Ectodermal cell (in vitro differentiated cells): Measurements from ENCODE around the gene GPBAR1.

Source experiments
- H3K27ac ChIP-seq: 2 replicates; pipeline ENCODE4 v1.7.0; 2013; ENCODE audit warnings: mild to moderate bottlenecking, low read depth, low read length; ENCODE audit not compliant: insufficient read depth, poor library complexity, severe bottlenecking
- H3K27me3 ChIP-seq: 2 replicates; pipeline ENCODE4 v1.7.0; 2013; ENCODE audit warnings: mild to moderate bottlenecking, low read length; ENCODE audit not compliant: insufficient read depth, control insufficient read depth, poor library complexity, severe bottlenecking
- H3K36me3 ChIP-seq: one replicate; pipeline ENCODE4 v1.7.0; 2013; ENCODE audit warnings: low read length; ENCODE audit not compliant: control insufficient read depth, insufficient read depth
- H3K4me1 ChIP-seq: one replicate; pipeline ENCODE4 v1.7.0; 2013; ENCODE audit warnings: low read length; ENCODE audit not compliant: control insufficient read depth, insufficient read depth
- H3K4me3 ChIP-seq: 2 replicates; pipeline ENCODE4 v1.7.0; 2013; ENCODE audit warnings: low read depth, low read length, control low read depth; ENCODE audit not compliant: insufficient read depth
- H3K9me3 ChIP-seq: 2 replicates; pipeline ENCODE4 v1.7.0; 2013; ENCODE audit warnings: mild to moderate bottlenecking, low read length, moderate library complexity; ENCODE audit not compliant: control insufficient read depth
- WGBS, 2 experiments: methylation state at CpG; one replicate each; pipeline ENCODE4 v1.1.7; 2013; ENCODE audit warnings: missing lambda C conversion rate in 2 of 2; 5-methylcytosine and 5-hydroxymethylcytosine counted together

The GPBAR1 gene

DNA sequence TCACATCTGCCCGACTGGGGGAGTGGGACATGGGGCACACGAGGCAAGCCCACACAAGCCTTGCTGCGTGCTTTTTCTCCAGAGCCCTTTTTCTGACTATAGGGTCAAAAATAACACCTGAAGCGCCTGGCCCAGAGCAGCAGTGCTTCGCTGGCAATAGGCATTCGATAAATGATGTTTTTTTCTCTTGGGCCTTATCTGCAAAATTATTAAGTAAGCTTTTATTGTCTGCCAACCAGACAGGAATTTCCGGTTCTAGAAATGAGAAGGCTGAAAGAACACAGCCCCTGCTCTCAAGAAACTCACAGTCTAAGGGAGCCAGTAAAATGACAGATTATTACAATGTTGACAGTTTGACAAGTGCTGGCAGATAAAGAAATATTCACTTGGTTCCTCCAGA, 34.2 kb downstream of the GPBAR1 start:
- H3K27me3 ChIP-seq, result peaks cover 5% of the 10 kb centered on the region
- H3K36me3 ChIP-seq, result no peaks in the 10 kb centered on the region
- H3K4me1 ChIP-seq, result peaks cover 4% of the 10 kb centered on the region
- 88 to 90% methylated on average over 7 of the region's 7 CpGs for WGBS, 2 experiments
- H3K27ac ChIP-seq, result no peak overlapping the region
- H3K9me3 ChIP-seq, result no peaks in the 10 kb centered on the region
- H3K4me3 ChIP-seq, result no peak overlapping the region

DNA sequence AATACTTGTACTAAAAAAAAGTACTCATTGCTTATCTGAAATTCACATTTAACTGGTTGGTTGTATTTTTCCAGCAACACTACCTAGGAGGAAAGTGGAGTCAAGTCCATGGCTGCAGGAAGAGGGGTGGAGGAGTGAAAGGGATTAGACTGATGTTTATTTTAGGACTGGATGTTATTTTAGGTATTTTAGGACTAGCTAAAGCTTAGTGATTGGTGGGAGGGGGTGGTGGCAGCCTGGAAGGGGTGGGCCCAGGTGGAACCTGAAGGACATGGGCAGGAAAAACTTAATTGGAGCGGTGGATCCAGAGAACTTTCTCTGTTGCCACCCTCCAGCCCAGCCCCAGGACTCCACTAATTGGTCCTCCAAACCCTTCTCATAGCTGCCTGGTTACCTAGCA, 35.4 kb downstream of the GPBAR1 start:
- no peak overlapping the region for H3K27ac ChIP-seq
- WGBS, 2 experiments, result 92 to 94% methylated on average over 1 of the region's 1 CpG
- peaks cover 5% of the 10 kb centered on the region for H3K27me3 ChIP-seq
- H3K9me3 ChIP-seq, result no peaks in the 10 kb centered on the region
- no peak overlapping the region for H3K4me3 ChIP-seq
- no peaks in the 10 kb centered on the region for H3K4me1 ChIP-seq
- no peaks in the 10 kb centered on the region for H3K36me3 ChIP-seq

DNA sequence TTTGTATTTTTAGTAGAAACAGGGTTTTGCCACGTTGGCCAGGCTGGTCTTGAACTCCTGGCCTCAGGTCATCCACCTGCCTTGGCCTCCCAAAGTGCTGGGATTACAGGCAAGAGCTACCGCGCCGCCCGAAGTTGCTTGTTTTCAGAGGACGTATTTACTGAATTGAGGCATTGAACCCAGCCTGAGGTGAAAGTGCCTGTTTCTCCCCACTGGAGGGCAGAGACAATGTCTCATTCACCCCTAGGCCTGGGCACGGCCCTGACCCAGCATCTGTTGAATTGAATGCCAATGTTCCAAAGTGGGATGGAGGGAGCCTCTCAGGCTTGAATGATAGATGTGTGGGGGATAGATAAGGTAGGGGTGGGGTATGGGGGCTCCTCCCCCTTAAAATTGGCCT, 36.0 kb downstream of the GPBAR1 start:
- 84 to 87% methylated on average over 7 of the region's 7 CpGs for WGBS, 2 experiments
- Histone ChIP-seq H3K27ac (no peak overlapping the region), H3K27me3 (peaks cover 5% of the 10 kb centered on the region)

DNA sequence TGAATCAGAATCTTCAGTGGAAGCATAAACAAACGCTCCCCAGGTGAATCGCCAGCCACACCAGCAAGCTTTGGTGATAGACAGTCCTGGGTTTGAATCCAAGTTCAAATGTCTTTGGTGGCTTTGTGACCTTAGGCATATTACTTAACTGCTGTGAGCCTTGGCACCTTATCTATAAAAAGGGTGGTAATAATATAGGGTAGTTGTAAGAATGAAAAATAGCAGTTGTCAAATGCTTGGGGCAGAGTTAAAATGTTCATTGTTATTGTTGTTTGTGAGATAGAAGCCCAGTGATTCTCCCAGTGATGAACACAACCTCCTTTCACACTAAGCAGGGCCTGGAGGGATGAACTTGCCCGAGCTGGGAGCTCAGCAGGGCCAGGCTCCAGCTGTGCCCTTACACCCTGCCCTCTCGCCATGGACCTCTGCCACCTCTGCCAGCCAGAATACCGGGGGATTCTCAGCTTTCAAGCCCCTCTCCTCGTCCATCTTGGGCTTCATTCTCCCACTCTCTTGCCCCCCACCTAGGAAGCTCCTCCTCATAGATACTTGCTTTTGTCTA, 37.6 kb downstream of the GPBAR1 start:
- H3K4me1 ChIP-seq, result no peaks in the 10 kb centered on the region
- H3K9me3 ChIP-seq, result no peaks in the 10 kb centered on the region
- WGBS, 2 experiments, result 82 to 84% methylated on average over 6 of the region's 6 CpGs
- H3K4me3 ChIP-seq, result no peak overlapping the region
- no peaks in the 10 kb centered on the region for H3K36me3 ChIP-seq
- H3K27me3 ChIP-seq, result no peaks in the 10 kb centered on the region
- H3K27ac ChIP-seq, result no peak overlapping the region

More for the DNA sequence above, 36.0 kb downstream of the GPBAR1 start:
- Histone ChIP-seq H3K9me3 (no peaks in the 10 kb centered on the region), H3K4me1 (no peaks in the 10 kb centered on the region), H3K4me3 (no peak overlapping the region), H3K36me3 (no peaks in the 10 kb centered on the region)

DNA sequence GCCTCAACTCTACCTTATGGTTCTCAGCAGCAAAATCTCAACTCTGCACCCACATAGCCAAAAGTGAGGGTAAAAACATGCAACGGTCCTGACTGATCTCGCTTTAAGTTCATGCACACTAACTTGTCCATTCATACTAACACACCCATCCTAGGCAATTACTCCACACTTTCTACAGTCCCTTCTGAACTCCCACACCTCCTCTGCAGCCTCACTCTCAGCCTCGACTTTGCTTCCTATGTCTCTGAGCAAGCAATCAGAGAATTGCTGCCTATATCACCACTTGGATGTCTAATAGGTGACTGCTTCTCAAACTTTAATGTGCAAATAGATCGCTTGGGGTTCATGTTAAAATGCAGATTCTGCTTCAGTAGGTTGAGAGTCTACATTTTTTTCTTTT, 39.3 kb downstream of the GPBAR1 start:
- no peak overlapping the region for H3K4me3 ChIP-seq
- no peaks in the 10 kb centered on the region for H3K27me3 ChIP-seq
- H3K4me1 ChIP-seq, result no peaks in the 10 kb centered on the region
- WGBS, 2 experiments, result 87 to 92% methylated on average over 3 to 4 of the region's 4 CpGs
- no peak overlapping the region for H3K27ac ChIP-seq
- H3K36me3 ChIP-seq, result no peaks in the 10 kb centered on the region
- no peaks in the 10 kb centered on the region for H3K9me3 ChIP-seq

- H3K27ac ChIP-seq, result no peak overlapping the region
- no peaks in the 10 kb centered on the region for H3K27me3 ChIP-seq
- no peaks in the 10 kb centered on the region for H3K4me1 ChIP-seq
- 13 to 25% methylated on average over 9 of the region's 9 CpGs for WGBS, 2 experiments
- no peaks in the 10 kb centered on the region for H3K9me3 ChIP-seq
- H3K4me3 ChIP-seq, result no peak overlapping the region
- H3K36me3 ChIP-seq, result no peaks in the 10 kb centered on the region
Observed at GRCh38 chr2:218301176-218301819, 40.5 kb downstream of the GPBAR1 start.

GRCh38 chr2:218305383-218305782, 44.6 kb downstream of the GPBAR1 start:
- Histone ChIP-seq H3K9me3 (no peaks in the 10 kb centered on the region), H3K27ac (no peak overlapping the region), H3K4me3 (no peak overlapping the region), H3K27me3 (no peaks in the 10 kb centered on the region), H3K36me3 (no peaks in the 10 kb centered on the region), H3K4me1 (no peaks in the 10 kb centered on the region)
- WGBS, 2 experiments, result 90 to 92% methylated on average over 5 of the region's 5 CpGs

- Histone ChIP-seq H3K4me3 (no peak overlapping the region), H3K27ac (no peak overlapping the region), H3K4me1 (no peaks in the 10 kb centered on the region), H3K27me3 (no peaks in the 10 kb centered on the region), H3K9me3 (no peaks in the 10 kb centered on the region), H3K36me3 (no peaks in the 10 kb centered on the region)
- 84 to 89% methylated on average over 9 of the region's 9 CpGs for WGBS, 2 experiments
Observed at GRCh38 chr2:218306184-218306920, 45.5 kb downstream of the GPBAR1 start.

DNA sequence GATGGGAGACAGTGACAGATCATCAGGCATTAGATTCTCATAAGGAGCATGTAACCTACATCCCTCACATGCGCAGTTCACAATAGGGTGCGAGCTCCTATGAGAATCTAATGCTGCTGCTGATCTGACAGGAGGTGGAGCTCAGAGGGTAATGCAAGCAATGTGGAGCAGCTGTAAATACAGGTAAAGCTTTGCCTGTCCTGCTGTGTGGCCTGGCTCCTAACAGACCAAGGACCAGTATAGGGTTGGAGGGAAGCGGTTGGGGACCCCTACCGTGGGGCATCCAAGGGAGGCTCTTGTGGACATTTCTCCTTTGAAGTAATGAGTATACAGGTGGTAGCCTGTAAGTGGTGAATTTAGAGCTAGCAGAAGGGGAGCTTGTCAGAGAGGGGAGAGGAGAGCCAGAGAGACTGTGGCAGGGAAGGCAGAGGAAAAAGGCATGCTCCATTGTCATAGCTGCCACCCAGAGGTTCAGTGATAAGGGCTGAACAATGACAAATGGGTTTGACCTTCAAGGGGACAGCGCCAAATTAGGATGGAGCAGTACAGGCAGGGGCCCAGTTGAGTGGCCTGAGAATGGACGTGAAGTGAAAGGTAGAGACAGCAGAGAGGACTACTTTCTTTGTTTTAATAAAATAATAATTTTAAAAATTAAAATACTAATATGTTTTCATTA, 46.7 kb downstream of the GPBAR1 start:
- Histone ChIP-seq H3K4me3 (no peak overlapping the region), H3K9me3 (no peaks in the 10 kb centered on the region), H3K36me3 (no peaks in the 10 kb centered on the region), H3K27me3 (no peaks in the 10 kb centered on the region), H3K27ac (no peak overlapping the region), H3K4me1 (no peaks in the 10 kb centered on the region)
- WGBS, 2 experiments, result 92% methylated on average over 5 to 6 of the region's 6 CpGs
